ENCODE results near the gene LYL1.

The LYL1 gene

DNA sequence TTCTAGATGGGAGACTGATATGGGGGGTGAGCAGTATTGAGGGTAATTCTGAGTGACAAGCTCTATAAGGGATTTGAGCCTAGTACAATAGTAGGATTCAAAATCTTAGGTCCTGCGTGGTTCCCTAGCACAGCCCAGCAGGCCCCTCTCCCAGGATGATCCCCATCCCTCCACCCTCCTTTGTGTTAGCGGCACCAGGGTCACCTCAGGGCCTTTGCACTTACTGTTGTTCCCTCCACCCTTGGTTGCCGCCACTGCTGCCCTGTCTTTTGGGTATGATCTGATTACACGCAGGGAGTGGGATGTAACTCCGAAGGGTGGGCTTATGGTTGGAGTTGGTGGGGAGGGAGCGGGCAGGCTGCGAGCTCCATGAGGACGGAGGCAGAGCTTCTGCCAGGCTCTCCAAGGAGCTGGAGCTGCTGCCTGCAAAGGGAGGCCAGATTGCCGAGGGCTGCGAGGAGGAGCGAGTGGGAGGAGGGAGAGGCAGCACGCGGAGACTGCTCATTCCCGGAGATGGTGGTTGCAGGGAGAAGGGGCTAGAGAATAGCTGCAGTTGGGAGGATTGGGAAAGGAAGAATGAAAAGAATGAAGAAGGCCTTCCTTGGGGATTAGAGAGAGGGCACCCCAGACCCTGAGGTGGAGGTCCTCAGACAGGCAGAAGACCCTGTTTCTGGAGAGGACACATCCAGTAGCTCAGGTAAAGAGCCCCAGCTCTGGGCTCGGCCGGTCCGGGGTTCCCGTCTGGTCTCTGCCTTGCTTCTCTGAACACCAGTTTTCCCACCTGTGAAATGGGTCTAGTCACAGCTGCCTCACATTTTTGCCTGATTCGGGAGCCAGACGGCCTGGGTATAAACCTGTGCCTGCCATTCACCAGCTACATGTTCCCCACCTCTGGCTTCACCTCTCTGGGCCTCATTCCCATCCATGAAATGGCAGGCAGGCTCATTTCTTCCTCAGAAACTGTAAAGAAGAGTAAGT is 20.6 kb upstream of the LYL1 start:
- H3K4me3 ChIP-seq (replicated peaks; ENCODE audit: low read depth, low read length): no peak overlapping the region
- peaks cover 13% of the 10 kb centered on the region for H3K36me3 ChIP-seq (ENCODE audit: control insufficient read depth, insufficient read depth, low read length)
- H3K27me3 ChIP-seq (replicated peaks; ENCODE audit: control insufficient read depth, insufficient read depth, low read length): no peaks in the 10 kb centered on the region
- no peak for DNase-seq (ENCODE audit: extremely low read depth, insufficient read length)
- TF ChIP-seq, protein P1, sequence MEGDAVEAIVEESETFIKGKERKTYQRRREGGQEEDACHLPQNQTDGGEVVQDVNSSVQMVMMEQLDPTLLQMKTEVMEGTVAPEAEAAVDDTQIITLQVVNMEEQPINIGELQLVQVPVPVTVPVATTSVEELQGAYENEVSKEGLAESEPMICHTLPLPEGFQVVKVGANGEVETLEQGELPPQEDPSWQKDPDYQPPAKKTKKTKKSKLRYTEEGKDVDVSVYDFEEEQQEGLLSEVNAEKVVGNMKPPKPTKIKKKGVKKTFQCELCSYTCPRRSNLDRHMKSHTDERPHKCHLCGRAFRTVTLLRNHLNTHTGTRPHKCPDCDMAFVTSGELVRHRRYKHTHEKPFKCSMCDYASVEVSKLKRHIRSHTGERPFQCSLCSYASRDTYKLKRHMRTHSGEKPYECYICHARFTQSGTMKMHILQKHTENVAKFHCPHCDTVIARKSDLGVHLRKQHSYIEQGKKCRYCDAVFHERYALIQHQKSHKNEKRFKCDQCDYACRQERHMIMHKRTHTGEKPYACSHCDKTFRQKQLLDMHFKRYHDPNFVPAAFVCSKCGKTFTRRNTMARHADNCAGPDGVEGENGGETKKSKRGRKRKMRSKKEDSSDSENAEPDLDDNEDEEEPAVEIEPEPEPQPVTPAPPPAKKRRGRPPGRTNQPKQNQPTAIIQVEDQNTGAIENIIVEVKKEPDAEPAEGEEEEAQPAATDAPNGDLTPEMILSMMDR (IDR thresholded peaks at IDR 0.05; ENCODE audit: insufficient read depth, low read length, poor library complexity, severe bottlenecking): no peak

DNA sequence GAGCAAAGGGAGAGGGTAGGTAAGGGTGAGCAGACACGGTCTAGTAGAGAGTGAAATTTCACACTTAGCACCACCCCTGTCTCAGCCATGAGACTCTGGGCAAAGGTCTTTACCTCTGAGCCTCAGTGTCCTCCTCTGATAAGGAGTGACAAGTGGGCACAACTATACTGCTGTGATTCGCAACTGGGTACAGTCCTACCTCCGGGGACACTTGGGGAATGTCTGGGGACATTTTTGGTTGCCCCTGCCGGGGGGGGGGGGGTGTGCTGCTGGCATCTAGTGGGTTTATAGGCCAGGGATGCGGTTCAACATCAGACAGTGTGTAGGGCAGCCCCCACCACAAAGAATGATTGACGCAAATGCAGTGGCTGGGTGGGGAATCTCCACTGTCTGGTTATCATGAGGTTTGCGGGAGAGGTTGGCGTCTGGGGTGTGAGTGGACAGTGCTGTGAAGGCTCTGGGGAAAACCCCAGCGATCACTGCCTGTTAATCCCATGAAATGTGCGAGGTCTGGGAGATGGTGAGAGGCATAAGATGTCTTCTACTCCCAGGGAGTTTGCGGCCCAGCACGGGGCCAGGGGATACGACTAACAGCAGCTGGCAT is 19.7 kb upstream of the LYL1 start:
- TF ChIP-seq, protein P1 (IDR thresholded peaks at IDR 0.05; ENCODE audit: insufficient read depth, low read length, poor library complexity, severe bottlenecking): no peak
- H3K4me3 ChIP-seq (replicated peaks; ENCODE audit: low read depth, low read length): no peak overlapping the region
- peaks cover 11% of the 10 kb centered on the region for H3K36me3 ChIP-seq (ENCODE audit: control insufficient read depth, insufficient read depth, low read length)
- no peak for DNase-seq (ENCODE audit: extremely low read depth, insufficient read length)
- no peaks in the 10 kb centered on the region for H3K27me3 ChIP-seq (replicated peaks; ENCODE audit: control insufficient read depth, insufficient read depth, low read length)

DNA sequence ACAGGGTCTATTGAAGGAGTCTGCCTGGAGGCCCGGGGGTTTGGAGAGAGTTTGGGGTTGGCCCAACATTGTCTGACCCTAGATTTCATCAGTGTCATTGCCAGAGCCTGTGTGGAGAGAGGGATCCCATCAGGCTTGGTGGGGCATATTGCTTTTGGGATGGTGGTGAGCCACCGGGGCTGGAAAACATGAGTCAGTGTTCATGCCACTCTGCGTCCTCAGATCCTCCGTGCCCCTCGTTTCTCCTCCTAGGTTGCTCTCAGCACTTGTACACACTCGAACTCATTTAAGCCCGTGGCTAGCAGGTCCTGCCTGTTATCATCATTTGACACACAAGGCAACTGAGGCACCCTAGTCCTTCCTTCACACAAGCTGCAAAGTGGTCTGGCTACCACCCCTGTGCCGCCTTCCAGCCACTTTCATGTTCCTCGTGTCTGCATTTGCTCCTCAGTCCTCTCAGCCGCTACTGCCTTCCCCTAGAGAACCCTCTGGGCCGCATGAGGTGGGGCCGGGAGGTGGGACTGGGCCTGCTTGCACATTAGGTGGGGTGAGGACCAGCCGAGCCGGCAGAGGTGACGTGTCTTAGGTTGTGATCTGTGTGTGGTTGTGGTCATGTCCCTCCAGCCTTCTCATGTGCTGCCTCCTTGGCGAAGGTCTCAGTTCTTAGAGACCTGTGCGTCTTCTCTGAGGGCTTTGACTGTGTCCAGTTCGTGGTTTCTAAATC is 19.1 kb upstream of the LYL1 start:
- TF ChIP-seq, protein P1 (IDR thresholded peaks at IDR 0.05; ENCODE audit: insufficient read depth, low read length, poor library complexity, severe bottlenecking): no peak
- no peak overlapping the region for H3K4me3 ChIP-seq (replicated peaks; ENCODE audit: low read depth, low read length)
- peaks cover 11% of the 10 kb centered on the region for H3K36me3 ChIP-seq (ENCODE audit: control insufficient read depth, insufficient read depth, low read length)
- DNase-seq (ENCODE audit: extremely low read depth, insufficient read length): no peak
- no peaks in the 10 kb centered on the region for H3K27me3 ChIP-seq (replicated peaks; ENCODE audit: control insufficient read depth, insufficient read depth, low read length)

DNA sequence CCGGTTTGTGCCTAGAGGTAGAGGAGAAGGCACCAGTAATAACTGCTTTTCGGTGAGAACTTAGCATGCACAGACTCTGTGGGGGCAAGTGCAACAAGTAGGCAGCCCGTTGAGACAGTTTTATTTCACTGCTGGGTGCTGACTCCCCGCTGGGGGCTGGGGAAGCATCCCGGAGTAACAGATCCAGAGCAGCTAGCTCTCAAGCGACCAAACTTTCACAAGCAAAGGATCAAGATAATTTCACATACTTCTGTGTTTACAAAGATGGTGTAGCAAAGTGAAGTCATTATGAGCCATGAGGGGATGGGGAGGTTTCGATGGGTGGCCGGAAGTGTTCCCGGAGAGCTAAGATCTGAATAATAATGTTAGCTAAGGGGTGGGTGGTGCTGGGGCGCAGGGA is 18.2 kb upstream of the LYL1 start:
- peaks cover 11% of the 10 kb centered on the region for H3K36me3 ChIP-seq (ENCODE audit: control insufficient read depth, insufficient read depth, low read length)
- no peak overlapping the region for H3K4me3 ChIP-seq (replicated peaks; ENCODE audit: low read depth, low read length)
- DNase-seq (ENCODE audit: extremely low read depth, insufficient read length): no peak
- H3K27me3 ChIP-seq (replicated peaks; ENCODE audit: control insufficient read depth, insufficient read depth, low read length): no peaks in the 10 kb centered on the region
- TF ChIP-seq, protein P1 (IDR thresholded peaks at IDR 0.05; ENCODE audit: insufficient read depth, low read length, poor library complexity, severe bottlenecking): no peak

DNA sequence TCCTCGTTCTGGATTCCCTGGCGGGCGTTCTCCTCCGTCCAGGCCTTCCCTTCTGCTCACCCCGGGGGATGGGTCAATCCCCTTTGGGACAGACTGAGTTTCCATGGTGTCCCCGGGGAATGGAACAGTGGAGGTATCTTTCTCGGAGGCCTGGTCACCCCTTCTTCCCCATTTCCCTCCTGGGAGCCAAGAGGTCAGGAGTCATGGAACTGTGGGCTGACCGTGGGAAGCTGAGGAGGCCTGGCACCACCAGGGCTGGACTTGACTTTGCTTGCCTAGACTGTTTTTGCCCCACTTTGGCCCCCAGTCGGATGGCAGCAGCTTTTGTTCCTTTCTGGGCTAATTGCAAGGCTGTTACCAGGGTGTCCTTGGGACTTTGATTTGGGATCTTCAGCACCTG is 17.4 kb upstream of the LYL1 start:
- Histone ChIP-seq H3K27me3 (replicated peaks; ENCODE audit: control insufficient read depth, insufficient read depth, low read length) (no peaks in the 10 kb centered on the region), H3K36me3 (ENCODE audit: control insufficient read depth, insufficient read depth, low read length) (peaks cover 9% of the 10 kb centered on the region), H3K4me3 (replicated peaks; ENCODE audit: low read depth, low read length) (no peak overlapping the region)
- no peak for DNase-seq (ENCODE audit: extremely low read depth, insufficient read length)
- TF ChIP-seq, protein P1 (IDR thresholded peaks at IDR 0.05; ENCODE audit: insufficient read depth, low read length, poor library complexity, severe bottlenecking): no peak

All from GM06990 (cell line).